Stimulated activated CD8-positive, alpha-beta memory T cell treated with anti-CD3 and anti-CD28 coated beads, Interleukin-7, amount 100 ng/mL, for 4 hours (primary cell): ENCODE measurements around the gene IFNL1.
"Not testable (repeated sequence)": the region's sequence is repeated elsewhere in the genome, so short reads cannot be mapped to it uniquely, and the experiment has no call there.

ENCODE experiments used
- DNase-seq, 2 donors: peaks; one replicate each; pipeline ENCODE4 v3.0.0-alpha.2; 2020; ENCODE audit warnings: low read depth in 2 of 2

IFNL1 gene

GRCh38 chr19:39296055-39296645, at the start of gene IFNL1:
IFNL1 (plus strand) TSS chr19:39296407; CDS start chr19:39296422, 15 bp downstream.
- DNase-seq = no peak

GRCh38 chr19:39246951-39247669, 49.1 kb upstream of the IFNL1 start:
- DNase-seq = peak in 1 of 2 donors; percentile 17

- no peak for DNase-seq
These were observed 48.2 kb upstream of the IFNL1 start for GRCh38 chr19:39247701-39248664.

- no peak for DNase-seq
These were observed 47.4 kb upstream of the IFNL1 start, which contains the start of gene IFNL4 for GRCh38 chr19:39248806-39249205. IFNL4 (minus strand) TSS chr19:39248856.

GRCh38 chr19:39251081-39251480, 45.1 kb upstream of the IFNL1 start:
- no peak for DNase-seq

GRCh38 chr19:39251846-39252245, 44.4 kb upstream of the IFNL1 start:
- DNase-seq = no peak

GRCh38 chr19:39252458-39252857, 43.7 kb upstream of the IFNL1 start:
- no peak for DNase-seq

GRCh38 chr19:39253374-39254149, 42.6 kb upstream of the IFNL1 start:
- DNase-seq = no peak

GRCh38 chr19:39254531-39255345, 41.5 kb upstream of the IFNL1 start:
- no peak for DNase-seq

- no peak for DNase-seq
These were observed 39.0 kb upstream of the IFNL1 start for GRCh38 chr19:39257227-39257626.

- no peak for DNase-seq
These were observed 34.5 kb upstream of the IFNL1 start for GRCh38 chr19:39261704-39262103.

GRCh38 chr19:39262496-39262895, 33.7 kb upstream of the IFNL1 start:
- no peak for DNase-seq

GRCh38 chr19:39263912-39264305, 32.3 kb upstream of the IFNL1 start:
- no peak for DNase-seq

GRCh38 chr19:39264306-39265290, 31.6 kb upstream of the IFNL1 start:
- no peak for DNase-seq

GRCh38 chr19:39265321-39265916, 30.8 kb upstream of the IFNL1 start:
- DNase-seq = no peak

- DNase-seq = not testable (repeated sequence)
These were observed 28.1 kb upstream of the IFNL1 start, which contains the start of gene IFNL2 for GRCh38 chr19:39268085-39268484. IFNL2 (plus strand) TSS chr19:39268396; CDS start chr19:39268569, 173 bp downstream.

GRCh38 chr19:39268531-39269223, 27.5 kb upstream of the IFNL1 start:
- not testable (repeated sequence) for DNase-seq

- DNase-seq = not testable (repeated sequence)
These were observed 26.8 kb upstream of the IFNL1 start for GRCh38 chr19:39269369-39269768.
